ENCODE measurements around the gene SRP72. TPM values are rescaled to one million over a fixed set of nuclear protein-coding genes. Genes with fewer than 3 reads are reported as not detected.

SRP72 gene
- total RNA-seq, 1 donor, result 72.0 TPM

DNA sequence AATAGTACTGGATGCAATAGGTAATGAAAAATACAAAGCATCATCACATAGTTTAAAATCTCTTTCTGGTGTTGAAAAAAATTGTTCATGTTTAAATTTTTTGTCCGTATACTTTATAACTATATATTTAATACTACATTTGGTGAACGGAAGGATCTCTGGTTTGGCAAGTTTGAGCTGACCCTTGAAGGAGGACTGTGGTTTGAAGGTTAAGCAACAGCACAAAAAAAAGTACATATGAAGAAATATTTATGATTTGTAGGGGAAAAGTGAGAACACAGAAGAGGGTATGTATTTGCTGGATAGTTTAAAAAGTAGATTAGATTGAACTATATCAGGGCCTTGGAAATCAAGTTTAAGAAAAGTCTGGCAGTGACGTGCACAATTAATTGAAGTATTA is 13.3 kb downstream of the SRP72 start:
- Histone ChIP-seq H3K4me2 (ENCODE audit: insufficient read depth, low read length) (no peak overlapping the region), H3K79me2 (ENCODE audit: insufficient read depth, low read length) (no peaks in the 10 kb centered on the region), H3K4me3 (ENCODE audit: insufficient read depth, low read length) (no peak overlapping the region), H3K27me3 (ENCODE audit: insufficient read depth, low read length) (no peaks in the 10 kb centered on the region), H2AFZ (ENCODE audit: low read length) (no peak overlapping the region), H3K9me3 (ENCODE audit: low read depth, low read length) (no peaks in the 10 kb centered on the region), H3K27ac (ENCODE audit: low read depth, low read length) (no peak overlapping the region), H3K36me3 (ENCODE audit: insufficient read depth, low read length) (peaks cover 82% of the 10 kb centered on the region), H4K20me1 (ENCODE audit: insufficient read depth, low read length) (no peaks in the 10 kb centered on the region), H3K4me1 (ENCODE audit: insufficient read depth, low read length) (no peaks in the 10 kb centered on the region)
- DNase-seq (ENCODE audit: insufficient read length, low spot score, missing footprints), result no peak
- TF ChIP-seq, protein P1, sequence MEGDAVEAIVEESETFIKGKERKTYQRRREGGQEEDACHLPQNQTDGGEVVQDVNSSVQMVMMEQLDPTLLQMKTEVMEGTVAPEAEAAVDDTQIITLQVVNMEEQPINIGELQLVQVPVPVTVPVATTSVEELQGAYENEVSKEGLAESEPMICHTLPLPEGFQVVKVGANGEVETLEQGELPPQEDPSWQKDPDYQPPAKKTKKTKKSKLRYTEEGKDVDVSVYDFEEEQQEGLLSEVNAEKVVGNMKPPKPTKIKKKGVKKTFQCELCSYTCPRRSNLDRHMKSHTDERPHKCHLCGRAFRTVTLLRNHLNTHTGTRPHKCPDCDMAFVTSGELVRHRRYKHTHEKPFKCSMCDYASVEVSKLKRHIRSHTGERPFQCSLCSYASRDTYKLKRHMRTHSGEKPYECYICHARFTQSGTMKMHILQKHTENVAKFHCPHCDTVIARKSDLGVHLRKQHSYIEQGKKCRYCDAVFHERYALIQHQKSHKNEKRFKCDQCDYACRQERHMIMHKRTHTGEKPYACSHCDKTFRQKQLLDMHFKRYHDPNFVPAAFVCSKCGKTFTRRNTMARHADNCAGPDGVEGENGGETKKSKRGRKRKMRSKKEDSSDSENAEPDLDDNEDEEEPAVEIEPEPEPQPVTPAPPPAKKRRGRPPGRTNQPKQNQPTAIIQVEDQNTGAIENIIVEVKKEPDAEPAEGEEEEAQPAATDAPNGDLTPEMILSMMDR (IDR thresholded peaks at IDR 0.05; ENCODE audit: extremely low read depth, low read depth, low read length), result no peak

DNA sequence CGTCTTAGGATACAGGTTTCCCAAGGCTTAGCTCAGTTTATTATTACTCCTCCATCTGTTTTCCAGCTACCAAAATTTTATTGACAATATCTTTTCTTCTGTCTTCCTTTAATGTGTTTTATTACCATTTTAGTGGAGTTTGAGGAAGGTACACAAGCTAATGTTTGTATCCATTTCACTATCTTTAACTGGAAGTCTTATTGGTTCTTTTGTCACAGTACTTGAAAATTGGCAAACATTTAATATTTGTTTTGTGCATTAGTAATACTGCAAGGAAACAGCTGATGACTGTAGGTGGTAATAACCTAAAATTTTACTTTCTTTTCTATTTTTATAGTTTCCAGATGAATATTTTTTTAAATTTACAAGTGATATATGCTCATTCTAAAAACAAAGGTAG is 28.8 kb downstream of the SRP72 start:
- Histone ChIP-seq H4K20me1 (ENCODE audit: insufficient read depth, low read length) (no peaks in the 10 kb centered on the region), H3K9me3 (ENCODE audit: low read depth, low read length) (no peaks in the 10 kb centered on the region), H3K36me3 (ENCODE audit: insufficient read depth, low read length) (peaks cover 63% of the 10 kb centered on the region), H3K4me2 (ENCODE audit: insufficient read depth, low read length) (no peak overlapping the region), H3K4me1 (ENCODE audit: insufficient read depth, low read length) (no peaks in the 10 kb centered on the region), H3K4me3 (ENCODE audit: insufficient read depth, low read length) (no peak overlapping the region), H2AFZ (ENCODE audit: low read length) (no peak overlapping the region), H3K79me2 (ENCODE audit: insufficient read depth, low read length) (no peaks in the 10 kb centered on the region), H3K27ac (ENCODE audit: low read depth, low read length) (no peak overlapping the region), H3K27me3 (ENCODE audit: insufficient read depth, low read length) (no peaks in the 10 kb centered on the region)
- no peak for DNase-seq (ENCODE audit: insufficient read length, low spot score, missing footprints)
- TF ChIP-seq, protein P1 (IDR thresholded peaks at IDR 0.05; ENCODE audit: extremely low read depth, low read depth, low read length), result no peak

DNA sequence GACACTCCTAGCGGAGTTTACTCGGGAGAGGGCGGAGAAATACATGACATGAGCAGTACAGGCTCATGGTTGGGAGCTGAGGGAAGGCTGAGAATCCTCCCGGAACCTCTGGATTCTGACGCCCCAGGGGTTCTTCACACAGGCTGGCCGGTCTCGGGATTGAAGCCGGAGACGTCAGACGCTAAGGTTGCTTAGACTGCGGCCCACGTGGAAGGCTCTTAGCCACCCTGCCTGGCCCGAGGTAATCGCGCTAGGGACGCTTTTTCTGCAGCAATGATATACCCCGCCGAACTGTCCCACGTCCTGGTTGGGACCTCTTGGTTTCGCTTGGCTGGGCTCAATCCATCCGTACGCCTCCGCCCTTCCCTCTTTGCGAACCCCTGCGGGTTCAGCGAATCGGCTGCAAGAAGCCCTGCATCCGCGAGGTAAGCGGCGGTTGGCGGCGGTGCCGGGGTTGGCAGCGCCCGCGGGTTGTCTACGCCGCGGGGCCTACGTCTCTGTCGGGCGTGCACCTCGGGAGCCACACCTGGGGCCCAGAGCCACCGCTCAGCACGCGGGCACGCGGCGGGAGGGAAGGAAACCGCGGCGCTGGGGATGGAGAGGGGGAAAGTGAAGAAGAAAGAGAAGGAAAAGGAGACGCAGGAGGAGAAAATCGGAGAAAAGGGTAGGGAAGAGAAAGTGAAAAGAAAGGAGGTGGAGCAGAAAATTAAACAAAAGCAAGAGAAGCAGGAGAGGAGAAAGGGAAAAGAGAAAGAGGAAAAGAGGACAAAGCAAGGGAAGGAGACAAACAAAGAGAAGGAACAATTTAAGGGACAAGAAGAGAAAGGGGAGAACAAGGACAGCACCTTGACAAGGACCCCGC is 38.1 kb downstream of the SRP72 start, which contains the start of gene ARL9:
TSS of gene ARL9 (plus strand) at position 523 of the 862 bp plus-strand sequence. CDS start at position 595, 72 bp downstream.
- Histone ChIP-seq H3K9me3 (ENCODE audit: low read depth, low read length) (no peaks in the 10 kb centered on the region), H3K4me1 (ENCODE audit: insufficient read depth, low read length) (peaks cover 12% of the 10 kb centered on the region), H4K20me1 (ENCODE audit: insufficient read depth, low read length) (no peaks in the 10 kb centered on the region), H3K79me2 (ENCODE audit: insufficient read depth, low read length) (no peaks in the 10 kb centered on the region), H2AFZ (ENCODE audit: low read length) (peak within 1 kb of the TSS; percentile 88), H3K27ac (ENCODE audit: low read depth, low read length) (peak within 1 kb of the TSS; percentile 48), H3K4me2 (ENCODE audit: insufficient read depth, low read length) (peak within 1 kb of the TSS; percentile 99), H3K36me3 (ENCODE audit: insufficient read depth, low read length) (peaks cover 17% of the 10 kb centered on the region), H3K4me3 (ENCODE audit: insufficient read depth, low read length) (peak within 1 kb of the TSS; percentile 84), H3K27me3 (ENCODE audit: insufficient read depth, low read length) (no peaks in the 10 kb centered on the region)
- TF ChIP-seq, protein P1 (IDR thresholded peaks at IDR 0.05; ENCODE audit: extremely low read depth, low read depth, low read length), result no peak
- peak; percentile 87 for DNase-seq (ENCODE audit: insufficient read length, low spot score, missing footprints)

DNA sequence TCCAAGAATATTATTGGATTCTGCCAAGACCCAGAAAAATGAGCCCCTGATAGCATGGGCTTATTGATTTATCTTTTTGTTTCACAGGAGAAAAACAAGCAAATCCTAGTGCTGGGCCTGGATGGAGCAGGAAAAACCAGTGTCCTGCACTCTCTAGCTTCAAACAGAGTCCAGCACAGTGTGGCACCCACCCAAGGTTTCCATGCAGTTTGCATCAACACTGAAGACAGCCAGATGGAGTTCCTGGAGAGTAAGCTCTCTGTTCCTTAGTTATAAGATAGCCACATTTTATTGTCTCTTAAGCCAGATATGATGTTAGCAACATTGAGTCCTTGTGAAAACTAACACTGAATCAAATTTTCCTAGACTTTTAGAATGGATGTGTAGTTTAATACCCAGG is 43.7 kb downstream of the SRP72 start:
- no peaks in the 10 kb centered on the region for H3K27me3 ChIP-seq (ENCODE audit: insufficient read depth, low read length)
- no peaks in the 10 kb centered on the region for H3K9me3 ChIP-seq (ENCODE audit: low read depth, low read length)
- no peak for DNase-seq (ENCODE audit: insufficient read length, low spot score, missing footprints)
- no peaks in the 10 kb centered on the region for H3K36me3 ChIP-seq (ENCODE audit: insufficient read depth, low read length)
- no peak overlapping the region for H2AFZ ChIP-seq (ENCODE audit: low read length)
- no peaks in the 10 kb centered on the region for H4K20me1 ChIP-seq (ENCODE audit: insufficient read depth, low read length)
- TF ChIP-seq, protein P1 (IDR thresholded peaks at IDR 0.05; ENCODE audit: extremely low read depth, low read depth, low read length), result no peak
- no peak overlapping the region for H3K4me2 ChIP-seq (ENCODE audit: insufficient read depth, low read length)
- H3K27ac ChIP-seq (ENCODE audit: low read depth, low read length), result no peak overlapping the region
- H3K4me1 ChIP-seq (ENCODE audit: insufficient read depth, low read length), result peaks cover 5% of the 10 kb centered on the region
- no peaks in the 10 kb centered on the region for H3K79me2 ChIP-seq (ENCODE audit: insufficient read depth, low read length)
- no peak overlapping the region for H3K4me3 ChIP-seq (ENCODE audit: insufficient read depth, low read length)
